GM20431 (cell line): ENCODE measurements around the gene SHANK1.

Source experiments
- in situ Hi-C: fragments of 300-500 bp; cut with MseI, MboI; formaldehyde crosslinking; loops from one replicate; pipeline ENCODE4 v1.15.0; 2020; ENCODE audit warnings: low sequenced_read_pairs; ENCODE audit not compliant: unreplicated experiment

Gene SHANK1

DNA sequence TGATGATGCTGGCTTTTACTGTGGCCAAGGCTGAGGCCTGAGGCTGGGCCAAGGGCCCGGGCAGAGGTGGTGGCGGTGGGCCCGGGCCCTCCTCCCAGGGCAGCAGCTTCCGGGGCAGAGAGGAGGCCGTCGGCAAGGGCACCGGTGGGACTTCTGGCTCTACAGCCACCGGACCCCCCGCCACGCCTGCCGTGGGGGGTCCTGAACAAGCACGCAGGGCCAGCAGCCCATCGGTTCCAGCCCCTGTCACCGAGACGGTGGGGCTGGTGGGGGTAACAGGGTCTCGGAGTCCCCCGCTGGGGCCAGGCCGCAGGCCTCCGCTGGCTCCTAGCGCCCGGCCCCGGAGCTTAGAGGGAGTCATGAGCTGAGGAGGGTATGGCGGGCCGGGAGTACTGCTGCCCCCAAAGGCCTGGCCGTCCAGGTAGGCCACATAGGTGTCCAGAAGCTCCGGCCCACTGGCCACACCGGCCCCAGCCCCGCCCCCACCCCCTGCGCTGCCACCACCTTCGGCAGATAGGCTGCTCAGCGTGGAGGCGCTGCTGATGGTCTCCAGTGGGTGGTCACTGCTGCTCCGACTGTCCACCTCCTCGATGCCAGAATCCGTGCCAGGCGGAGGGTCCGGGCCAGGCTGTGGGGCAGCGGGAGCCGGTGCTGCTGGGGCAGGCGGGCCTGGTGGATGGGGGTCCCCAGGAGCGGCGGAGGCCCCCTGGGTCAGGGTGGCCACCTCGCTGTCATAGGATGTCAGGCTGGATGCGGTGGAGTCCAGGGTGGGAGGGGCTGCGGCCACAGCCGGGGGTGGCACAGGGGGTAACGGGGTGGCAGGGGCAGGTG is 53.0 kb downstream of the SHANK1 start:
- in situ Hi-C loops, result no loop called here

DNA sequence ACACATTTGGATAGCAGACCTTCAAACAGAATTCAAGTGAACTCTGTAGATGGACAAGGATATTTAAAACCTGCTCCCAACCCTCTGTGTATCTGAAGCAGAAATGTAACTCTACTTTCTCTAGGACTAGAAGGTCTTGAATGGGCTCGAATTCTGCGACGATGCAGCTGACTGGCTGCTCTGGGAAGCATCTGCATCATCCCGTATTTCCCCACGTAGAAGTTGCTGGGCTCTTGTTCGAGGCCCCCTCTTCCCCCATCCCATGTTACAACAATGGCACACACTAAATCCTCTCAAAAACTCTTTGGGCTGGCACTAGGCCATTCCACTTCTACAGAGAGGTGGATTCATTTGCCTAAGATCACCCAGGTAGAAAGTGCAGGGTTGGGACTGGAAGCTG is 55.4 kb downstream of the SHANK1 start:
- in situ Hi-C loops, result no loop called here

DNA sequence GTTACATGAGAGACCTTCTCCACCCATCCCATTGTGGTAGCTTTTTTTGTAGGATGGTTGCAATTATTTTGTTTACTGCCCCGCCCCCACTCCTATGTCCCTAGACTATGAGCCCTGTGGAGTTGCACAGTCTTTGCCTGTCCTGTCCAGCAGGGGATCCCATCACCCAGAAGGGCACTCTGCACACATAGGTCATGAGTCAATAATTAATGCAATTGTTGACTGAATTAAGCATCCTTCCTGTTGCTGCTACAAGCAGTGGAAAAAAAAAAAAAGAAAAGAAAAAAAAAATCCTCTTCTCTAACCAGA is 56.2 kb downstream of the SHANK1 start:
- in situ Hi-C loops, result no loop called here

DNA sequence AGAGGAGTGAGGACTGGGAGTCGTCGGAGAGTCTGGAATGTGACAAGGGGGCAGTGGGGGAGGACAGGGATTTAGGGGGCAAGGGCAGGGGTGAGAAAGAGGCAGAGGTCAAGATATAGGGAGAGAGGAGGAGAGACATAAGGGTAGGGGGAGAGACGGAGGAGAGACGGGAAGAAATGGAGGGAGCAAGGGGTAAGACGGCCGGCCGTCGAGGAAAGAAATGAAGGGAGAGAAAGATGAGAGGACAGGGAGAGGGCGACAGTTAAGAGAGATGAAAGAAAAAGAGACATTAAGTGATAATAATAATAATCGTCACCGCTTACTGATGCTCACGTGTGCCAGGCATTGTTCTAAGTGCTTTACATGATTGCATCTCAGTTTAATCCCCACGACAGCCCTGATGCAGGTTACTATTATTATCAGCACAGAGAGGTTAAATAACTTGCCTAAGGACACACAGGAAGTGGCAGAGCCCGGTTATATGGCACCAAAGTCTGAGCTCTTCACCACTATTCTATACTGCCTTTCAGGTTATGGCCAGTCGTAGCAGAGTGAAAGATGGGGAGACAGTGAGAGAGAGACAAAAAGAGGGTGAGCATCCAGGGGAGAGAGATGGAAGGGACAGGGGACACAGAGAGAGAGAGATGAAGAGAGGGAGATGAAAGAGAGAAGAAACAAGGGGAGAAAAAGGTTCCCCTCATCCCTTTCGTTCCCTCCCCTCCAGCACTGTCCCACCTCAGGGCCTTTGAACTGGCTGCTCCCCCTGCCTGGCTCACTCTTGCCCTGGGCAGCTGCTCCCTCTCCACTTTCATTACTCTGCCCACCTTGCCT is 56.7 kb downstream of the SHANK1 start:
- in situ Hi-C loops, result no loop called here

DNA sequence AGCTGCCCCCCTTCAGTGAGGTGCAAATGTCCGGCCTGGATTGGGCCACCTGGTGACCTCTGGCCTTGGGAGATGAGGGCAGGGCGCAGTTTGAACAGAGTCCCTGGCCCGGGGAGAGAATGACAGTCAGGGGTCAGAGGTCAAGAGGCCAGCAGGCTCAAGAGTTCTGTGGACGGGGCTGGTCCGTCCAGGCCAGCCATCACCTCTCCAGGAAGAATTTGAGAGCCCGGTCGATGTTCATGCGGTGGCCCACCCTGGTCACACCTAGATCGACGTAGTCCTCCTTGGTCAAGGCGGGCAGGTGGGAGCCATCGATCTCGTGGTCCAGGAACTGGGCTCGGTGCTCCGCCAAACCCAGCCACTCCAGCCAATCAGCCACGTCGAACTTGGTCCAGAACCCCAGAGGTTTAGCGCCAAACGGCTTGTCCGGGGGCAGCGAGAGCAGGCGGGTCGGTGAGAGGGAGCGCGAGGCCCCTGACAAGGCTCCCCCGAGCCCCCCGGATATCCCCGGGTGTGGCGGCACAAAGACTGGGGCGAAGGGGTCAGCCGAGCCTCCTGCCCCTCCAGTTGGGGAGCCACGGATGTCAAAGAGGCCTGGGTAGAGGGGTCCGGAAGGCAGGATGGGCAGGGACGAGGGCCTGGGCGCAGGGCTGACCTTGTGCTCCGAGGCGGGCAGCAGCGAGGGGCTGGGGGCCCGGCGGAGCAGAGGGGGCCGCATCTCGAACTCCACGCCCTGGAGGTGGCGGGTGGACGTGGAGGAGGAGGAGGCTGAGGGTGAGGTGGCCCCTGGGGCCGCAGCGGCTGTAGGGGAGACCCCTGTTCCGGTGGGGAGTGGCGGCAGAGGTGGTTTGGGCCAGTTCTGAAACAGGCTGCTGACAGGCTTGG is 57.6 kb downstream of the SHANK1 start:
- in situ Hi-C loops, result no loop called here

DNA sequence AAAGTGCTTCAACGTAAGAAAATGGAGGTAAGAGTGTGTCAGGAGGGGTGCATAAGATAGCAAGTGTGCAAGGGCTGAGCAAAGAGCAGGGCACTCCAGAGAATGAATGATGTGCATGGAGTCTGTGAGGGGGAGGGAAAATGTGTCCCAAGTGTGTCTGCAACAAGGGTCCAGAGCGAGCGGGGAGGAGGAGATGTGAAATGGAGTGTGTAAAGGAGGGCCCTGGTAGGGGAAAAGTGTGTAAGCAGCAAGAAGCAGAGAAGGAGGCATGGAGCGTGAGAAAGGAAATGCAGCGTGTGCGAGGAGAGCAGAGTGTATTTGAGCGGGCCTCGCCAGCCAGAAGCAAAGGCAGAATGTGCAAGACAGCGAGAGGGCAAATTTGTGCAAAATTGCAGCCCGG is 58.6 kb downstream of the SHANK1 start:
- in situ Hi-C loops, result no loop called here

DNA sequence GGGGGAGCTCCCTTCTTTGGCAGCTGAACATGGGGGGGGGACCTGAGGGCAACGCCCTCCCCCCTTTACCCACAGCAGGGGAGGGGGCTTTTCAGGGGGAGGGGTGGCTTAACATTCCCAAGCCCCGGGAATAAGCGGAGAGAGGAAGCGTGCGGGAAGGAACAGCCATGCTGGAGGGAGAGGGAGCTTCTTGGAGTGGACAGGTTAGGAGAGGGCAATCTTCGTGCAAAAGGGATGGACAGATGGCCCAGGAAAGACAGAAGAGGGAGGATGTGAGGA is 59.6 kb downstream of the SHANK1 start:
- in situ Hi-C loops, result no loop called here

DNA sequence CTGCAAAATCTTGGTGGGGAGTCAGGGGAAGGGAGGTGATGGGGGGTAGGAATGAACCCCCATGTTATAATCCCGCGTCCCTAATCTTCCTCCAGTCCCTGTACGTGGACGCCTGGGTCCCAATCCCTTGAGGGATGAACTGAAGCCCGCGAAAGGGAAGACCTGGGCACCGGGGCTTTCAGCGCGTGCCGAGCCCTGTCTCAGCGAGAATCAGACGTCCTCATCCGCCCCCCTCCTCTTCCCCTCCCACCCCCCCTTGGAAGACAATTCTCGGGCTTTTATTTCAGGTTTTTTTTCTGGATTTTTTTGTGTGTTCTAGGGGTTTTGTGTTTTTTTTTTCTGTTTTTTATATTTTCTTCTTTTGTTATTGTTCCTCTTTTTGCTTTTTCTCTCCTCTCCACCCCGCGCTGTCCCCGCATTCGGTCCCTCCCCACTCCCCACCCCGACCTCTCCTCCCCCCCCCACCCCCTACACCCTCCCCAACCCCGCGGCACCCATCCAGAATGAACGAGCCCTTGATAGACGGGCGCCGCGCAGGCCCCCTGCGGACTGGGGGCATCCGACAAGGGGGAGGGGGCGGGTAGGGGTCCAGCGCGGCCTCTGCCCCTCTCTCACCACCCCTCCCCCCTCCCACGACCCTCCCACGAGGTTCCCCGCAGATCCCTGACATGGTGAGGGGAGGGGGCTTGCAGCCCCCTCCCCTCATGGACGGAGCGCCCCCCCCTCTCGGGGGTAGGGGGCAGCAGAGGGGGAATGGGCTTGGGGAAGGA is 60.1 kb downstream of the SHANK1 start:
- in situ Hi-C loops, result no loop called here

DNA sequence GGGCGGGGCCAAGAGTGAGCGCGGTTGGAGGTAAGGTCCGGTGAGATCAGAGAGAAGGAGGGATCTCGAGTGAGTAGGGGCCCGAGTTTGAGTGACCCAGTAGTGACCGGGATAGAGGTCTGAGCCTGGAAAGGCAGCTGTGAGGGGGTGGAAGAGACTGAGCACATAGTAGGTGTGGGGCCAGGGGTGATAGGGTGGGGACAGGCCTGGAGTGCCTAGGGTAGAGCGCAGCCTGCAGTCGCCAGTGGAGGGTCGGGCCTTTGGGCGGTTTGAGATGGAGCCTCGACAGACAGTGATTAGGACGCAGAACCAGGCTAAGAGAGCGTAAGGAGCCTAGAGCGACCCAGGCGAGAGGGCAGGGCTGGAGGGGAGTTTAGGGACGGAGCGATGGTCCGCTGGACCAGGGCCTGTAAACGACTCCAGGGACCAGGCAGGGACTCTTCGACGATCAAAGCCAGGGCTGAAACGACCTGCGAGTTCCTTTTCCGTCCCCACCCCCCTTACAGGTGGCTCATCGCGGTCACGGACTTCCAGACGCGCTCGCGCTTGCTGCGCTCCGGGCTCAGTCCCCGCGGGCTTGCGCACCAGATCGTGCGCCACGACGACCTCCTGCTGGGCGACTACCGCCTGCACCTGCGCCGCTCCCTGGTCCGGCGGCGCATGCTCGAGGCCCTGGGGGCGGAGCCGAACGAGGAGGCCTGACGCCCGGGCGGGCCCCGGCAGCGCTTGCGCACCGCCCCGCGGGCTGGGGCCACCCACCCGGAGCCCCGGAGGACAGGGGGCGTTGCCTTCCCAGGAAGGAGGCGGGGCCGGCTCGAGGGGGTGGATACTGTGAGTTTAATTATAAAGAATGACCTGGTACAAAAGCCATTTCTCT is 60.9 kb downstream of the SHANK1 start:
- in situ Hi-C loops, result no loop called here

DNA sequence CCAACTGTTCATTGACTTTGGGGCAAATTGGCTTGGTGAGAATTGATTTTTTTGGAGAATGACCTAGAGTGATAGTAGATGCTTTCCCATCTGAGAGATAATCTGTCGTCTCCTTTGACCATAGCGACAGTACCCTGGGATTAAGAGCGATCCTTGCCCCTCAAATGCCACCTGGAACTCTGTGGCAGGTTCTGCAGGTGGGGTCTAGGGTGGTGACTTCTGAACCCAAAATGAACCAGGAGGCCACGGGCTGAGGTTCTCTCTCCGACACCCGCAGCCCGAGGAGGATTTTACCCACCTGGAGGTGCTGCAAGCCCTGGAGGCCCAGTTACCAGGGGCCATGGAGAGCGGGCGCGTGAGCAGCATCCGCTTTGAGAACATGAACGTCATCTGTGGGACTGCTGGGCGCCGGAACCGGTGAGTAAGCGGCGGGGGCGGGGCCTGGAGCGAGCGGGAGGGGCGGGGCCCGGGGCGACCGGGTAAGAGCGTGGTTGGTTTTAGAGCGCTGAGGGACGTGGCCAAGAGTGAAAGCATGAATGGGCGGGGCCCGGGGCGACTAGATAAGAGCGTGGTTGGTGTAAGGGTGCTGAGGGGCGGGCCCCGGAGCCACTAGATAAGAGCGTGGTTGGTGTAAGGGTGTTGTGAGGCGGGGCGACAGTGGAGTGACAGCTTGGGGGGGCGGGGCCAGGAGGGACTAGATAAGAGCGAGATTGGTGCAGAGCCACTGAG is 61.7 kb downstream of the SHANK1 start:
- in situ Hi-C loops, result no loop called here

DNA sequence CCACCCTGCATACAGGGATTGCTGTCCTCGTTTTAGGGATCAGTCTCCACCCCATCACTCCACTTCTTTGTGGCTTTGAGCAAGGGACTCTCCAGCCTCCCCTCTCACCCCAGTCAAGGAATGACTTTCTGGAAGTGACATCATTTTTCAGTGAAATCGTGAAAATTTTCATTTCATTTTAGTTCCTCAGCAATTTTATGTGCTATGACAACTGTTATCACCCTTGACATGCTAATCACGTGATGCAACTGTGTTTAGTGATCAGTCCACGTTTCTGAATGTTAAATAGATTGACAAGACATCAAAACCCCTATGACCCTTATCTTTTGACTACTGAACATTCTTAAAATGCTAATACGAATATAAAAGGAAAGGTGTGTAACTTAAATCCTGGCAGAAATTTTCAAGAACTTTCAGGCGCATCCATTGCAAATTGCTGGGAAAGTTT is 62.4 kb downstream of the SHANK1 start:
- in situ Hi-C loops, result no loop called here

DNA sequence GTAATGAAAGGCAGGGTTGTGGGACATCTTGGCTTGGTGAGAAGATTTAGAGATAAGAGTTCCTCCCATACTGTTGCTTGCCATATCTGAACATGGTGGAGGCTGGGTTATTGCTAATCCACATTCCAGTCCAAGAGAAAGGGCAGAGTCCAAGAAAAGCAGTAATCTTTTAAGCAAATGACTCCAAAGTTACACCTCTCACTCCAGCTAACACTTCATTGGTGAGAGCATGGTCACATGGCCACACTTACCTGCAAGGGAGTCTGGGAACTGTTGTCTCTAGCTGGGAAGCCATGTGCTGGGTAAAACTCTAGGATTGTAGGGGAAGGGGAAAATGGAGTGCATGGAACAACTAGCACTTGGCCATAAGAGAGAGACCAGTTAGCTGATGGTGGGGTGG is 64.7 kb downstream of the SHANK1 start:
- in situ Hi-C loops, result no loop called here

DNA sequence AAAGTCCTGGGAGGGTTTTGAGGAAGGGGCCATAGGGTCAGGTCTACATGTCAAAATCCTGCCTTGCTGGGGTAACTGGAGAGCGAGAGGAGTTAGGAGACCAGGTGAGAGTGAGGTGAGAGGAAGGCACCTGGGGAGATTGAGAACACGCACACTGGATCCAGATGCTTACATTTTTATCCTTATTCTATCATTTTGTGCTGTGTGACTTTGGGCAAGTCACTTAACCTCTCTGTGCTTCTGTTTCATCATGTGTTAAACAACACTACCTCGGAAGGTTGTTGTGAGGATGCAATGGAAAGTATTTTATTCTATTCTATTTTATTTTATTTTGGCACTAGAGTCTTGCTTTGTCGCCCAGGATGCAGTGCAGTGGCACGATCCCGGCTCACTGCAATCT is 66.9 kb downstream of the SHANK1 start:
- in situ Hi-C loops, result no loop called here

DNA sequence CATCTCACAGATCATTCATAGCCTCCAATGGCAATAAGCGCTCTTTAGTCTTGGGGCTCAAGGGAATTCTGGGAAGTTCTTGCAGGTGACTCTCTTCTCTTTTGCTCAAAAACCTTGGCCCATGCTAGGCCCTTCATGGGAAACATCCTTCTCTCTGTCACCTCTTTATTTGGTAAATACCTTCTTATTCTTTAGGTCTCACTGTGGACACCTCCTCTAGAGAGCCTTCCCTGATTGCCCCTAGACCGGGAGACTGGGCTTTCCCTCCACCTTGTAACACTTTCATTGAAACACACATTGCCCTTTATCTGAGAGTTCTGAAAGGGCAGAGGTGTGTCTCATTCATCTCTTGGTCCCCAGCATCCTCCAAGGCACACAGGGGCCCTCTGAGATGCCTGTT is 68.4 kb downstream of the SHANK1 start:
- in situ Hi-C loops, result no loop called here

DNA sequence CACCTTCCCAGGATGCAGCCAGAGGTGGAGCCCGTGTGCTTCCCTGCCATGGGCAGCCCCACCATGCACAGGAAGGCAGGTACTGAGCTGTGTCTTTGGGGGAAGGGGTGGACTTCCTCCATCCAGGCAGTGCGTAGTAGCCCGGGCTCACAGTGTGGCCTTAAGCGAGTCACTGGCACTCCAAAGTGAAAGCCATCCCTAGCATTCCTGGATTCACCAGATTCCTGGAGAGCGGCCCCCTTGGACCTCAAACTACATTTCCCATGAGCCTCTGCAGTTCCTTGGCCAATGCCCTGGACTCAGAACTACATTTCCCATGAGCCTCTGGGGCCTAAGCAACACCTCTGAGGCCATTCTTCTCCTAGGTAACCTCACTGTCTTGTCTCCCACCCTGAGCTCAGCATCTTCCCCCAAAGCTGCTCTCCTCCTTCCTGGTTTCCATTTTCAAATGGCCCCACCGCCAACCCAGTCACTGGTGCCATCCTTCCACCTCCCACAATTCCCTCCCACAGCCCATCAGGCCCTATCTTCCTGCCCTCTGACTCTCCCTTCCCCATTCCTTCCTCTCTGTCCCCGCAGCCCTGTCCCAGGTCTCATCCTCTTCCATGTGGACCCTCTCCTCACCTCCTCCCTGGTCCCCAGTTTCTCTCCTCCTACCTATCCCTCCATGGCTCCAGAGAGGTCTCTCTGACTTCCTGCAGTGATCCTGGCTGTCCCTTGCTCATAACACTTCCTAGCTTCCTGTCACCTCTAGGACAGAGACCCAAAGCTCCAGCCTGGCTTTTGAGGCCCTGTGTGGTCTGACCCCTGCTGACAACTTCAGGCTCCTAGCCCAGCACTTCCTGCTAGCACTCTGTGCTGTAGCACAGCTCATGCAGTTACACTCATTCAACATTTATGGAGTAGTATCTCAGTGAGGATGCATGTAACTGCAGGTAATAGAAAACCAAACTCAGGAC is 69.9 kb downstream of the SHANK1 start, which contains the start of gene C19orf81:
Gene C19orf81, plus strand, starts transcription at position 13 of the 959 bp plus-strand sequence. Its CDS starts 0 bp downstream, at position 13.
- in situ Hi-C loops, result no loop called here

DNA sequence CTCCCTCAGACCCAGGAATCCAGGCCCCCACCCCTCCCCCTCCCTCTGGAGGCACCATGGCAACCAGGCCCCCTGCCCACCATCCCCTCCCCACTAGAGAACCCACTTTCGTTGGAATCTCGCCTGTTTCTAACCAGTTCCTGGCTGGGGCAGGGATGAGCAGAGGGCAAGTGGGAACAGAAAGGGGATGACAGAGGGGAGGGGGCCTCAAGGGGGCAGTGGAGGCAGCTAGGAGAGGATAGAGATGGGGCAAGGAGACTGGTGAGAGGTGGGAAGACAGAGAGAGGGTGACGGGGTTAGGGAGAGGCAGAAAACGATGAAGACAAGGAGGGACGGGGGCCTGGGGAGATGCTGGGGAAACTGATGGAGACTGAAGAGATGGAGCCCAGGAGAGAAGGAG is 70.9 kb downstream of the SHANK1 start:
- in situ Hi-C loops, result no loop called here

DNA sequence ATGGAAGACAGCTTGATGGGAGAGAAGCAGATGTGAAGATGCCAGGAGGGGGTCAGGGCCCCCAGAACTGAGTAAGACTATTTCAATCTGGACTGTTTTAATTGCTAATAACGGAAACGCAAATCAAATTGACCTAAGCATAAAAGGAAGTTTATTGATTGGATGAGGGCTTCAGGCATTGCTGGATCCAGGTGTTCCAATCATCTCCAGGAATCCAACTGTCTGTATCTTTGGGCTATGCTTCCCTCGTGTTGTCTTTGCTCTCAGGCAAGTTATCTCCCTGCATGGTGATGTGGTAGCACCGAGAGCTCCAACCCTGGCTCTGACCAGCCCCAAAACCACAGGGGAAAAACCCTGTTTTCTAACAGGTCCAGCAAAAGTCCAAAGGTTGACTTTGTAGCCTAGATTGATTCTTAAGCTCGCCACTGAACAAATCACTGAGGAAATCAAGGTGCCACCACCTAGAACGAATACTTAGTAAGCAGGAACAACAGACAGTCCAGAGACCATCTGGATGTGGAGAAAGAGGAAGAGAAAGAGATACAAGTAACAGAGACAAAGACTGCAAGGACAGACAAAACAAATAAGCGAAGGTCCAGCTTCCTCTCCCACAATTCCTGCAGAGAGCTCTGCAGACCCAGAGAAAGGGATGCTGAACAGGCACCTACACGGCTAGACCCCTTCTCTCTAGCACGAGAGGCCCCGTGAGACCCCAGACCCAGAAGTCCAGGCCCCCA is 71.6 kb downstream of the SHANK1 start:
- in situ Hi-C loops, result no loop called here
